Measurements from ENCODE around the gene MEGF11.

Gene MEGF11

GRCh38 chr15:65924004-65924403 lies 329.5 kb downstream of the MEGF11 start:
- no peaks in the 10 kb centered on the region for H3K79me2 ChIP-seq
- TF ChIP-seq CTCF (IDR thresholded peaks at IDR 0.05) = no peak
- no peaks in the 10 kb centered on the region for H3K4me1 ChIP-seq
- H3K9ac ChIP-seq = no peak overlapping the region
- no peaks in the 10 kb centered on the region for H3K27me3 ChIP-seq (ENCODE audit: control insufficient read depth, insufficient read depth, low read length)
- no peak overlapping the region for H3K4me2 ChIP-seq (ENCODE audit: low read length)
- no peaks in the 10 kb centered on the region for H3K9me3 ChIP-seq (ENCODE audit: control insufficient read depth, low read length)
- no peak overlapping the region for H3K27ac ChIP-seq
- H3K36me3 ChIP-seq (ENCODE audit: control insufficient read depth, insufficient read depth, low read length) = no peaks in the 10 kb centered on the region
- H3K4me3 ChIP-seq (ENCODE audit: low read depth, low read length) = no peak overlapping the region
- no peak overlapping the region for H2AFZ ChIP-seq

GRCh38 chr15:65923264-65923663 lies 330.3 kb downstream of the MEGF11 start:
- TF ChIP-seq CTCF (IDR thresholded peaks at IDR 0.05) = no peak
- no peaks in the 10 kb centered on the region for H3K9me3 ChIP-seq (ENCODE audit: control insufficient read depth, low read length)
- no peaks in the 10 kb centered on the region for H3K27me3 ChIP-seq (ENCODE audit: control insufficient read depth, insufficient read depth, low read length)
- H3K9ac ChIP-seq = no peak overlapping the region
- no peaks in the 10 kb centered on the region for H3K4me1 ChIP-seq
- no peaks in the 10 kb centered on the region for H3K36me3 ChIP-seq (ENCODE audit: control insufficient read depth, insufficient read depth, low read length)
- H3K27ac ChIP-seq = no peak overlapping the region
- H3K4me2 ChIP-seq (ENCODE audit: low read length) = no peak overlapping the region
- H2AFZ ChIP-seq = no peak overlapping the region
- no peaks in the 10 kb centered on the region for H3K79me2 ChIP-seq
- H3K4me3 ChIP-seq (ENCODE audit: low read depth, low read length) = no peak overlapping the region

- Histone ChIP-seq H3K27me3 (ENCODE audit: control insufficient read depth, insufficient read depth, low read length) (no peaks in the 10 kb centered on the region), H3K4me3 (ENCODE audit: low read depth, low read length) (no peak overlapping the region), H3K79me2 (no peaks in the 10 kb centered on the region), H3K9ac (no peak overlapping the region), H3K36me3 (ENCODE audit: control insufficient read depth, insufficient read depth, low read length) (no peaks in the 10 kb centered on the region), H3K4me1 (no peaks in the 10 kb centered on the region), H3K9me3 (ENCODE audit: control insufficient read depth, low read length) (no peaks in the 10 kb centered on the region), H2AFZ (no peak overlapping the region), H3K4me2 (ENCODE audit: low read length) (no peak overlapping the region), H3K27ac (no peak overlapping the region)
- TF ChIP-seq CTCF (IDR thresholded peaks at IDR 0.05) = no peak
Measured at GRCh38 chr15:65922621-65923020, 330.9 kb downstream of the MEGF11 start.

GRCh38 chr15:65921780-65922179 lies 331.8 kb downstream of the MEGF11 start:
- no peaks in the 10 kb centered on the region for H3K79me2 ChIP-seq
- no peaks in the 10 kb centered on the region for H3K4me1 ChIP-seq
- no peak overlapping the region for H3K4me3 ChIP-seq (ENCODE audit: low read depth, low read length)
- H3K4me2 ChIP-seq (ENCODE audit: low read length) = no peak overlapping the region
- no peak for TF ChIP-seq CTCF (IDR thresholded peaks at IDR 0.05)
- H3K9me3 ChIP-seq (ENCODE audit: control insufficient read depth, low read length) = no peaks in the 10 kb centered on the region
- no peak overlapping the region for H2AFZ ChIP-seq
- no peaks in the 10 kb centered on the region for H3K36me3 ChIP-seq (ENCODE audit: control insufficient read depth, insufficient read depth, low read length)
- no peaks in the 10 kb centered on the region for H3K27me3 ChIP-seq (ENCODE audit: control insufficient read depth, insufficient read depth, low read length)
- no peak overlapping the region for H3K27ac ChIP-seq
- H3K9ac ChIP-seq = no peak overlapping the region

- no peaks in the 10 kb centered on the region for H3K27me3 ChIP-seq (ENCODE audit: control insufficient read depth, insufficient read depth, low read length)
- H3K4me3 ChIP-seq (ENCODE audit: low read depth, low read length) = no peak overlapping the region
- no peak overlapping the region for H3K4me2 ChIP-seq (ENCODE audit: low read length)
- no peaks in the 10 kb centered on the region for H3K36me3 ChIP-seq (ENCODE audit: control insufficient read depth, insufficient read depth, low read length)
- no peak for TF ChIP-seq CTCF (IDR thresholded peaks at IDR 0.05)
- no peaks in the 10 kb centered on the region for H3K4me1 ChIP-seq
- H3K27ac ChIP-seq = no peak overlapping the region
- no peak overlapping the region for H2AFZ ChIP-seq
- no peaks in the 10 kb centered on the region for H3K9me3 ChIP-seq (ENCODE audit: control insufficient read depth, low read length)
- H3K79me2 ChIP-seq = no peaks in the 10 kb centered on the region
- no peak overlapping the region for H3K9ac ChIP-seq
Measured at GRCh38 chr15:65920825-65921309, 332.7 kb downstream of the MEGF11 start.

Measured in parathyroid adenoma (tissue), 2 donors.